HG02571 (cell line): ENCODE measurements around the gene RBM19.
"Not testable (repeated sequence)": the region's sequence is repeated elsewhere in the genome, so short reads cannot be mapped to it uniquely, and the experiment has no call there.

Source experiments
- ATAC-seq: cut with Tn5 transposase; IDR thresholded peaks from one replicate; pipeline ENCODE4 v1.9.1; 2021; ENCODE audit warnings: mild to moderate bottlenecking, moderate library complexity; ENCODE audit not compliant: unreplicated experiment

Gene RBM19

GRCh38 chr12:113965951-113966797 is at the start of gene RBM19:
Gene RBM19, minus strand, starts transcription at chr12:113966325. Its CDS starts 98 bp downstream, at chr12:113966227.
- peak; percentile 94 for ATAC-seq

- no peak for ATAC-seq
These were observed 49.7 kb upstream of the RBM19 start for GRCh38 chr12:114015851-114016250.

- ATAC-seq = no peak
These were observed 47.6 kb upstream of the RBM19 start for GRCh38 chr12:114013575-114014345.

- no peak for ATAC-seq
These were observed 46.8 kb upstream of the RBM19 start for GRCh38 chr12:114012744-114013431.

GRCh38 chr12:114011711-114012110 is 45.6 kb upstream of the RBM19 start:
- ATAC-seq = no peak

GRCh38 chr12:114006482-114007425 is 40.6 kb upstream of the RBM19 start:
- no peak for ATAC-seq

- no peak for ATAC-seq
These were observed 38.3 kb upstream of the RBM19 start for GRCh38 chr12:114004402-114004801.

GRCh38 chr12:114003286-114003685 is 37.2 kb upstream of the RBM19 start:
- no peak for ATAC-seq

GRCh38 chr12:114001511-114002340 is 35.6 kb upstream of the RBM19 start:
- no peak for ATAC-seq

- ATAC-seq = no peak
These were observed 34.7 kb upstream of the RBM19 start for GRCh38 chr12:114000861-114001260.

- not testable (repeated sequence) for ATAC-seq
These were observed 34.1 kb upstream of the RBM19 start for GRCh38 chr12:114000261-114000660.

- ATAC-seq = no peak
These were observed 31.2 kb upstream of the RBM19 start for GRCh38 chr12:113997365-113997764.

- ATAC-seq = no peak
These were observed 29.9 kb upstream of the RBM19 start for GRCh38 chr12:113996026-113996425.

- no peak for ATAC-seq
These were observed 27.9 kb upstream of the RBM19 start for GRCh38 chr12:113994051-113994450.

- ATAC-seq = not testable (repeated sequence)
These were observed 26.6 kb upstream of the RBM19 start for GRCh38 chr12:113992751-113993150.

GRCh38 chr12:113991224-113992044 is 25.3 kb upstream of the RBM19 start:
- ATAC-seq = no peak

- ATAC-seq = no peak
These were observed 24.4 kb upstream of the RBM19 start for GRCh38 chr12:113990250-113991223.
